Activated naive CD8-positive, alpha-beta T cell treated with anti-CD3 and anti-CD28 coated beads, Interleukin-2, amount 10 ng/mL, durations not matched to agents 7 days and 5 days (primary cell): Measurements from ENCODE around the gene RPN1. TPM values are rescaled to one million over a fixed set of nuclear protein-coding genes. Genes with fewer than 3 reads are reported as not detected.
"Not testable (repeated sequence)": the region's sequence is repeated elsewhere in the genome, so short reads cannot be mapped to it uniquely, and the experiment has no call there.

Experiments
- ATAC-seq: fragments of 150-1000 bp; cut with Tn5 transposase; one replicate; pipeline ENCODE4 v1.10.0; 2021; ENCODE audit warnings: low read depth, moderate library complexity
- POLR2A ChIA-PET: fragments of 350-600 bp; sonication (Branson Sonifier 250); formaldehyde crosslinking; loops from one replicate; lab custom pipeline; 2021; ENCODE audit warnings: antibody characterized with exemption; lab: Charles Lee
- DNase-seq: peaks from one replicate; pipeline ENCODE4 v3.0.0; 2021
- H3K27ac Mint-ChIP-seq: one replicate; pipeline ENCODE4 v1.8.0; 2022; ENCODE audit warnings: mild to moderate bottlenecking, mixed read lengths
- H3K27me3 Mint-ChIP-seq: one replicate; pipeline ENCODE4 v1.8.0; 2022; ENCODE audit warnings: mild to moderate bottlenecking, moderate library complexity, mixed read lengths
- H3K36me3 Mint-ChIP-seq: one replicate; pipeline ENCODE4 v1.8.0; 2021; ENCODE audit warnings: mild to moderate bottlenecking, mixed read lengths
- H3K4me1 Mint-ChIP-seq: one replicate; pipeline ENCODE4 v1.8.0; 2021; ENCODE audit warnings: mixed read lengths
- H3K4me3 Mint-ChIP-seq: one replicate; pipeline ENCODE4 v1.8.0; 2022; ENCODE audit warnings: mild to moderate bottlenecking, moderate library complexity, mixed read lengths
- H3K9me3 Mint-ChIP-seq: one replicate; pipeline ENCODE4 v1.8.0; 2021; ENCODE audit warnings: mixed read lengths
- total RNA-seq, 2 experiments: library from RNA; stranded (reverse); gene quantifications; one replicate each; pipeline ENCODE4 v1.2.3, GENCODE V29; 2021

Gene RPN1
- total RNA-seq, 2 experiments from 2014 or later, result 117 to 118 TPM

DNA sequence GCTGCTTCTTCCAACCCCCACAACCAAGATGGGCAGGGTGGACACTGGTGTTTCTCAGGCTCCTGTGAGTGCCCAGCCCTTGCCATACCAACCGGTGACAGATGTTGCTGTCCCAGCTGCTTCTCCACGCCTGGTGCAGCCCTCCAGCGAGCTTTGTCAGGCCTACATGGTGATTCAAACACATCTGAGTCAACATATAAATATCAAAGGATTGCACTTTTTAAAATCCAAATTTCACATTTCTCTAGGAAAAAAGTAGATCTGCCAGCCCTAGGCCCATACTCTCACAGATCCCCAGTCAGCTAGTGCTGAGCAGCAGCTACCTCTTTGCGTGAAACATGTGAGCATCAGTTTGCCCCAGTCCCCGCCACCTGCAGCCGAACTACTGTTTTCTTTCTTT is 52.7 kb downstream of the RPN1 start:
- Mint-ChIP-seq H3K27ac (no peak overlapping the region), H3K36me3 (no peaks in the 10 kb centered on the region)

DNA sequence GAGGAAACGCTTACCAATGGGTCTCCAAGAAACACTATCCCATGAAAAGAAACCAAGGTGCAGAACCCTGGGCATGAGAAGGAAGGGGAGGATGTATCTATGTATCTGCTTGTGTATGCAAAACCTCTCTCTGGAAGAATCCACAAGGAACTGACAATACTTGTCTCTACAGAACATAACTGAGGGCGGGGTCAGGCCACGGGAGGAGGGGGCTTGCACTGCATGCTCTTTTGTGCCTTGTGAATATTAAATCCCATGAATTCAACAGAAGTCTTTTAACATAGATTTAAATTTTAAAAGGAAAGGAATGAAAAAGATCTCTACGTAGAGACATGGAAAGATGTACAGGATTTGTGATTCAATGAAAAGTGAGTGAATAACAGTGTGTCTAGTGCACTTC is 57.8 kb downstream of the RPN1 start:
- H3K4me1 Mint-ChIP-seq, result peaks cover 22% of the 10 kb centered on the region
- POLR2A ChIA-PET, result interaction anchor here (0.7 kb wide), 1 partner anchor 259 kb away, joined by 3 read pairs; no protein-coding TSS in a partner anchor
- H3K27me3 Mint-ChIP-seq, result no peaks in the 10 kb centered on the region
- peaks cover 2% of the 10 kb centered on the region for H3K9me3 Mint-ChIP-seq
- DNase-seq, result no peak
- no peak overlapping the region for H3K4me3 Mint-ChIP-seq
- H3K27ac Mint-ChIP-seq, result no peak overlapping the region
- no peak for ATAC-seq
- H3K36me3 Mint-ChIP-seq, result peaks cover 3% of the 10 kb centered on the region

More for the DNA sequence above, 52.7 kb downstream of the RPN1 start:
- H3K4me1 Mint-ChIP-seq, result peaks cover 11% of the 10 kb centered on the region
- H3K9me3 Mint-ChIP-seq, result no peaks in the 10 kb centered on the region
- ATAC-seq (no peak), DNase-seq (no peak)
- POLR2A ChIA-PET, result interaction anchor here (0.7 kb wide), 1 partner anchor 49 kb away, joined by 3 read pairs; no protein-coding TSS in a partner anchor
- H3K4me3 Mint-ChIP-seq, result no peak overlapping the region
- no peaks in the 10 kb centered on the region for H3K27me3 Mint-ChIP-seq

DNA sequence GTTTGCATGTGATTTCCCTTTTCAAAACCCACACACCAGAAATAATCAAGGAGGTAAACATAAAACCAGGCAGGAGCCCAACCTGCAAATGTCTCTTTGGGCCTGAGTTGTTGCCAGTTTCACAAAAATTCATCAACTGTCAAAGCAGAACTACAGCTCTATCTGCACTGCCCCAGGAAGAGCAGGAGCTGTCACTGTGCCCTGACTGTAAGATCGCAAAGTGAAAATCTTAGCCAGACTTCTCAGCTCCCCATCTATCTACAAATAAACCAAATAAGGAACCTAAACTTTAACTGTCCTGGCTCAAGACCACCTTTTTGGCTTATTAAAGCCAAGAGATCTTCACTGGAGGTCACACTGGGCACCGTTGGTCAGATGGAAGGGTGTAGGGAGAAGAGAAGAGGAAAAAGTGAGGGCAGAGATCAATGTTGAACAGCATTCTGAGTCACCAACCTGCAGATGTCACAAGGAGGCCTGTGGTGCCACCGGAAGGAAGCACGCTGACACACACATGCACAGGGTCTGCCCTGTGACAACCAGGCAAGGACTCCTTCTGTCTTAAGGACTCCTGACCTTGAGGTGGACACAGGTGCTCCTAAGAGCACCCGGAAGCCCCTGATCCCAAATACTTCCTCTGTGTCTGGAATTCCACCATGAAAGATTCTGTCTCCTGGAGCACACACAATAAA is 58.7 kb downstream of the RPN1 start:
- Mint-ChIP-seq H3K27ac (peak overlapping the region; percentile 71), H3K4me1 (peaks cover 22% of the 10 kb centered on the region), H3K4me3 (no peak overlapping the region), H3K27me3 (no peaks in the 10 kb centered on the region), H3K9me3 (peaks cover 2% of the 10 kb centered on the region), H3K36me3 (peaks cover 3% of the 10 kb centered on the region)
- peak; percentile 64 for ATAC-seq
- no peak for DNase-seq
- POLR2A ChIA-PET, result interaction anchor here (0.7 to 1.7 kb wide), 2 partner anchors 19 to 260 kb away, joined by 3 to 5 read pairs; no protein-coding TSS in a partner anchor

DNA sequence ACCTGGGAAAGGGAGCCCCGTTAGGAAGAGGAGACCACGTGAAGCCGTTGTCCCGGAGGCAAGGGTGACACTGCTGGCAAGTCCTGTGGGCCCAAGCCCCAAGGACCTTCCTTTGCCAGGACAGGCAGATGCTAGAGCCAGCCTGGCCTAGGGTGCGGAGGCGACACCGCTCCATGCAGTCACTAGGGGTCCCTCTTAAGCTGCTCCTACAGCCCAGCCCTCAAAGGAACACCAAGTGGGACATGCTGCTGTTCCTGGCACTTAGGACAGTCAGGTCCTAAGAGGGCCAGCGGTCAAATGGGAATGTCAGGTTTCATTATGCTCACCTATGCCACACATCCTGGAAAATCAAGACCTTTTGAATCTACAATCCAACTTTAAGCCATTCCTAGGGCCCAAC is 59.7 kb downstream of the RPN1 start:
- no peak overlapping the region for H3K4me3 Mint-ChIP-seq
- POLR2A ChIA-PET, result interaction anchor here (1.7 kb wide), 1 partner anchor 18 kb away, joined by 5 read pairs; no protein-coding TSS in a partner anchor
- H3K27me3 Mint-ChIP-seq, result no peaks in the 10 kb centered on the region
- peaks cover 3% of the 10 kb centered on the region for H3K36me3 Mint-ChIP-seq
- DNase-seq (no peak), ATAC-seq (no peak)
- H3K9me3 Mint-ChIP-seq, result peaks cover 2% of the 10 kb centered on the region
- peaks cover 22% of the 10 kb centered on the region for H3K4me1 Mint-ChIP-seq
- no peak overlapping the region for H3K27ac Mint-ChIP-seq

DNA sequence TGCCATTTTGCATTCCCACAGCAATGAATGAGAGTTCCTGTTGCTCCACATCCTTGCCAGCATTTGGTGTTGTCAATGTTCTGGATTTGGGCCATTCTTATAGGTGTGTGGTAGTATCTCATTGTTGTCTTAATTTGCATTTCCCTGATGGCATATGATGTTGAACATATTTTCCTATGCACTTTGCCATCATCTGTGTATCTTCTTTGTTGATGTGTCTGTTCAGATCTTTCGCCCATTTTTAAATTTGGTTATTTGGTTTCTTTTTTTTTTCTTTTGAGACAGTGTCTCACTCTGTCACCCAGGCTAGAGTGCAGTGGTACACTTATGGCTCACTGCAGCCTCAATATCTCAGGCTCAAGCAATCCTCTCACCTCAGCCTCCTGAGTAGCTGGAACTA is 60.6 kb downstream of the RPN1 start:
- H3K9me3 Mint-ChIP-seq, H3K36me3 Mint-ChIP-seq, H3K27me3 Mint-ChIP-seq, DNase-seq, ATAC-seq, H3K27ac Mint-ChIP-seq, POLR2A ChIA-PET, H3K4me3 Mint-ChIP-seq: not testable (repeated sequence)
- H3K4me1 Mint-ChIP-seq, result peaks cover 17% of the 10 kb centered on the region

DNA sequence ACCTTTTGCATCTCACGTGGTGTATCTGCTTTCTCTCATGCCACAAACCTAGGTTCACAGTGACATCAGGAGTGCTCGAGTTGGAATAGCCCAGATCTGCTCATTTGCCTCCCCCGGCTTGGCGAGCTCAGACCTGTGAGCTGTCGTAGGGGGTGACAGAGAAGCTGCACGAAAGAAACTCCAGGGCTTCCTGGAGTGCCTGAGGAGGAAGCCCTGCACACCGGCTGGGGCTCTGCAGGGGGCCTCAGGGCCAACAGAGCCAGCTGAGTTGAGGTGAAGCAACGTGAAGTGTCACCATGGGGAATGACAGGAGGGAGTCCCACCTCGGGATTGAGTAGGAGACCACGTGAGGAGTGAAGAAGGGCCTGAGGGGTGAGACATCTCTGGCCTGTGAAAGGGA is 62.5 kb downstream of the RPN1 start:
- Mint-ChIP-seq H3K4me1 (peaks cover 10% of the 10 kb centered on the region), H3K36me3 (peaks cover 3% of the 10 kb centered on the region), H3K9me3 (peaks cover 2% of the 10 kb centered on the region), H3K27ac (no peak overlapping the region), H3K4me3 (no peak overlapping the region), H3K27me3 (no peaks in the 10 kb centered on the region)
- POLR2A ChIA-PET, result no interaction called here
- no peak for ATAC-seq
- DNase-seq, result no peak

DNA sequence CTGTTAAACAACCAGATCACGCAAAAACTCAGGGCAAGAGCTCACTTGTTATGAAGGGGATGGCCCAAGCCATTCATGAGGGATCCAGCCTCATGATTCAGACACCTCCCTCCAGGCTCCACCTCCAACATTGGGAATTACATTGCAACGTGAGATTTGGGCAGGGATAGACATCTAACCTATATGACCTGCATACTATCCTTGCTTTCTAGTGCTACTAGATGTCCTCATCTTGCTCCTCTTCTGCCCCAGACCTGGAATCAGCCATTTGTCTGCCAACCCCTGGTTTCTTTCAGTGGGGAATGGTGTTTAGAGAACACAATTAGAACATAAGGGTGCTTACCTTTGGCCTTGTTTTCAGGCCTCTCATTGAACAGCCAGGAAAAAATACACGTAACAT is 63.2 kb downstream of the RPN1 start:
- H3K36me3 Mint-ChIP-seq, result peaks cover 3% of the 10 kb centered on the region
- H3K9me3 Mint-ChIP-seq, result peaks cover 2% of the 10 kb centered on the region
- peaks cover 10% of the 10 kb centered on the region for H3K4me1 Mint-ChIP-seq
- ATAC-seq (no peak), DNase-seq (no peak)
- H3K4me3 Mint-ChIP-seq, result no peak overlapping the region
- H3K27me3 Mint-ChIP-seq, result peaks cover 1% of the 10 kb centered on the region
- no peak overlapping the region for H3K27ac Mint-ChIP-seq
- POLR2A ChIA-PET, result no interaction called here

DNA sequence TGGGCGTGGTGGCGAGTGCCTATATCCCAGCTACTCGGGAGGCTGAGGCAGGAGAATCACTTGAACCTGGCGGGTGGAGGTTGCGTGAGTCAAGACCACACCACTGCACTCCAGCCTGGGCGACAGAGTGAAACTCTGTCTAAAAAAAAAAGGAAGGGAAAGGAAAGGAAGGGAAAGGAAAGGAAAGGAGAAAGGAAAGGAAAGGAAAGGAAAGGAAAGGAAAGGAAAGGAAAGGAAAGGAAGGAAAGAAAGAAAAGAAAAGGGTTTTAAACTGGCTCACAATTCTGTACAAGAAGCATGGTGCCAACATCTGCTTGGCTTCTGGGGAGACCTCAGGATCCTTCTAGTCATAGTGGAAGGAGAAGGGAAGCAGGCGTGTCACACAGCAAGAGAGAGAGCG is 63.7 kb downstream of the RPN1 start:
- H3K27me3 Mint-ChIP-seq, H3K9me3 Mint-ChIP-seq, ATAC-seq, POLR2A ChIA-PET, H3K36me3 Mint-ChIP-seq, DNase-seq, H3K27ac Mint-ChIP-seq, H3K4me3 Mint-ChIP-seq: not testable (repeated sequence)
- H3K4me1 Mint-ChIP-seq, result peaks cover 10% of the 10 kb centered on the region

DNA sequence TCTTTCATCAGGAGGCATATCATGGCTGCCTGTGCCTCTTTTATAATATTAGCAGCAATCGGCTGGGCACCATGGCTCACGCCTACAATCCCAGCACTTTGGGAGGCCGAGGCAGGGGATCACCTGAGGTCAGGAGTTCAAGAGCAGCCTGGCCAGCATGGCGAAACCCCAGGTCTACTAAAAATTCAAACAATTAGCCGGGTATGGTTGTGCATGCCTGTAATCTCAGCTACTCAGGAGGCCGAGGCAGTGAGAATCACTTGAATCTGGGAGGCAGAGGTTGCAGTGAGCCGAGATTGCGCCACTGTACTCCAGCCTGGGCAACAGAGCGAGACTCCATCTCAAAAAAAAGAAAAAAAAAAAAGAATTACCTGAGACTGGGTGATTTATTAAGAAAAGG is 64.2 kb downstream of the RPN1 start:
- POLR2A ChIA-PET, DNase-seq, H3K36me3 Mint-ChIP-seq, H3K9me3 Mint-ChIP-seq, H3K27me3 Mint-ChIP-seq, H3K27ac Mint-ChIP-seq, H3K4me3 Mint-ChIP-seq, ATAC-seq: not testable (repeated sequence)
- peaks cover 10% of the 10 kb centered on the region for H3K4me1 Mint-ChIP-seq

DNA sequence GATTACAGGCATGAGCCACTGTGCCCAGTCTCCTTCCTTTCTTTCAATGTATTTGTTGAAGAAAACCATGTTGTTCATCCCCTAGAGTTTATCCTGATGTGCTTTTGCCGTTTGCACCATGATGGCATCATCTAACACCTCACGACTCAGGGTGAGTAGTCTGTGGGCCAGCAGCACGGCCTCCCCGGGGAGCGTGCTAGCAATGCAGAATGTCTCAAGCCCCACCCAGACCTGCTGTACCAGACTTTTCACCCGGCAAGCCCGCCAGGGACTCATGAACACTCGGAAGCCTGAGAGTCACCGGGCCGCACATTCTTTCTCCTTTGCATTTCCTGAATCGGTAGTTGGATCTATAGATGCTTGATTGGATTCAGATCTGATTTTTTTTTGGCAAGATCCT is 64.6 kb downstream of the RPN1 start:
- Mint-ChIP-seq H3K9me3 (peaks cover 2% of the 10 kb centered on the region), H3K4me3 (no peak overlapping the region), H3K27me3 (peaks cover 3% of the 10 kb centered on the region), H3K36me3 (peaks cover 3% of the 10 kb centered on the region), H3K4me1 (peaks cover 10% of the 10 kb centered on the region), H3K27ac (no peak overlapping the region)
- DNase-seq (no peak), ATAC-seq (no peak)
- POLR2A ChIA-PET, result no interaction called here

DNA sequence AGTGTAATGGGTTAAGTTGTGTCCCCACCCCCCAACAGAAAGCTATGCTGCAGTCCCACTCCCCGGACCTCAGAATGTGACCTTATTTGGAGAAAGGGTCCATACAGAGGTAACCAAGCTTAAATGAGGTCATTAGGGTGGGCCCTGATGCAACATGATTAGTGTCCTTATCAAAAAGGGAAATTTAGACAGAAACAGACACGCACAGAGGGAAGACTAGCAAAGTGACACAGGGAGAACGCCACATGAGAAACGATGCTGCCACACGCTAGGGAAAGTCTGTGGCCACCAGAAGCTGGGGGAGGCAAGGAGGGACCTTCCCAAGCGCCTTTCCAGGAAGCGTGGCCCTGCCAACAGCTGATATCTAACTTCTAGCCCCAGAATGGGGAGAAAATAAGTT is 65.4 kb downstream of the RPN1 start:
- Mint-ChIP-seq H3K27ac (no peak overlapping the region), H3K36me3 (peaks cover 3% of the 10 kb centered on the region)

DNA sequence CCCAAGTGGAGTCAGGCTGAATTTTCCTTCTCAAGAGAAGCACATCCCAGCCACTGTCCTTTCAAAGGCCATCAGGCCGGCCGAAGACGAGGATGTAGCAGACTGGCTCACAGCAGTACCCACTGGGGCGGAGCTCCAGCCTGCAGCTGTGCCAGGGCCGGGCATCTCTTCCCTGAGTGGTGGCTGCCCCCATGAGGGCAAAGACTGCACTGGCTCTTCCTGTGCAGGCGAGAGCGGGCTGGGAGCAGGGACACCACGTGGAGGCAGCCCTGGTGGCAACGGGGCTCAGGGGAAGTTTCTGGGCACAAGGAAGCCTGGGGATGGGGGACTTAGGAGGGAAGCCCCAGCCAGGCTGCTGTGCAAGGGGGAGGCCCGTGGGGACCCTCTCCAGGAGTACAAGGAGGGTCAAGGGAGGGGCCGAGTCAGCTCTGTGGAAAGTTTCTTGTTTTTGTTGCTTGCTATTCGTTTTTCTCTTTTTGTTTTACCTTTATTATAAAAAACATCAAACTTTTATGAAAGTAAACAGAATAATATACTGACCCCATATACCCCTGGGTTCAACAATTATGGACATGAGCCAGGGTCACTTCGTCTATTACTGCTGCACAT is 66.1 kb downstream of the RPN1 start:
- Mint-ChIP-seq H3K36me3 (no peaks in the 10 kb centered on the region), H3K27me3 (peaks cover 3% of the 10 kb centered on the region), H3K4me1 (peaks cover 10% of the 10 kb centered on the region), H3K27ac (no peak overlapping the region), H3K9me3 (peaks cover 2% of the 10 kb centered on the region), H3K4me3 (no peak overlapping the region)
- POLR2A ChIA-PET, result no interaction called here
- ATAC-seq (peak; percentile 88), DNase-seq (peak; percentile 54)

More for the DNA sequence above, 65.4 kb downstream of the RPN1 start:
- Mint-ChIP-seq H3K27me3 (peaks cover 3% of the 10 kb centered on the region), H3K4me3 (no peak overlapping the region), H3K4me1 (peaks cover 10% of the 10 kb centered on the region), H3K9me3 (peaks cover 2% of the 10 kb centered on the region)
- ATAC-seq (no peak), DNase-seq (no peak)
- POLR2A ChIA-PET, result no interaction called here

DNA sequence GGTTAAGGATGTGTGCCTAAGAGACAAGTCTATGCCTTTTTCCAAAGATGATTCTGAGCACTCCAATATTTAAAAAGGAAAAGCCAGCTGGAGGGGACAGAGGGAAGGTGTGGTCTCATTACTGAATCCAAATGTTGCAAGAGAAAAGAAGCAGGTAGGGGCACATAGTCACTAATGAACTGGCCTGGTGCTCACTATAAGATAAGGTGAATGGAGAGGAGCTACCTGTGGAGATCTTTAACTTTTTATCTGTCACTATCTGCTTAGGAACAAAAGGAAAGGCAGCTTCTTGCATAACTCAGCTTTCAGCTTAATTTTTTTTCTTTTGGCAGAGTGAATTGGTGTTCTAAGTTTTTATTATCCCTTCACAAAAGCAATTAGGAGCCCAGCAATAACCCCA is 69.1 kb downstream of the RPN1 start:
- Mint-ChIP-seq H3K4me1 (no peaks in the 10 kb centered on the region), H3K27me3 (peaks cover 3% of the 10 kb centered on the region), H3K9me3 (no peaks in the 10 kb centered on the region), H3K27ac (no peak overlapping the region), H3K4me3 (no peak overlapping the region), H3K36me3 (no peaks in the 10 kb centered on the region)
- ATAC-seq, result no peak
- POLR2A ChIA-PET, result no interaction called here
- DNase-seq, result no peak

DNA sequence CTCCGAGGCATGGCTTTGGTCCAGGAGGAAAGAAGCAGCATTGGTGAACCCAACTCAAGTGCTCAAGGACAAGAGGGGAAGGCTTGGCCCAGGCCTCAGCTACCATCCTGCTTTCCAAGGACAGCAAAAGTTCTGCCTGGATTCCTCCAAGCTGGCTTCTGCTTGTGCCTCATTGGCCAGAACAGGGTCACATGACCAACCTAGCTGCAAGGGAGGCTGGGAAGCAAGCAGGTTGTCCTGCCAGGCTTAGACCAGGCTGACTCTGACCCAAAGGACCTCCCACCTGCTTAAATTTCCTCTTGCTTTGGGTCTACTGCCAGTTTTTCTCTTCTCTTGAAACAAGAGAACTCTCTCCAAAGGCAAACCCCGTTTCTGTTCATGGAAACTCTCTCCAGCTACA is 70.7 kb downstream of the RPN1 start:
- Mint-ChIP-seq H3K27ac (no peak overlapping the region), H3K36me3 (no peaks in the 10 kb centered on the region), H3K9me3 (no peaks in the 10 kb centered on the region), H3K4me1 (no peaks in the 10 kb centered on the region), H3K27me3 (peaks cover 3% of the 10 kb centered on the region), H3K4me3 (no peak overlapping the region)
- no peak for ATAC-seq
- POLR2A ChIA-PET, result no interaction called here
- DNase-seq, result no peak
